CD4-positive, CD25-positive, alpha-beta regulatory T cell (primary cell): ENCODE measurements around the gene DOK1. TPM values are rescaled to one million over a fixed set of nuclear protein-coding genes. Genes with fewer than 3 reads are reported as not detected.

Source experiments
- ATAC-seq, 2 donors: fragments of 150-1000 bp; cut with Tn5 transposase; one replicate each; pipeline ENCODE4 v1.10.0; 2021; ENCODE audit warnings: low read depth in 2 of 2, moderate number of reproducible peaks in 2 of 2, moderate library complexity in 1 of 2
- DNase-seq, 3 donors: peaks; one replicate each; pipeline versions ENCODE4 v3.0.0 to v3.0.0-alpha.2; 2012 to 2022; ENCODE audit warnings: mixed read lengths in 1 of 3
- H3K27ac ChIP-seq: one replicate; pipeline ENCODE4 v1.7.0; 2013; ENCODE audit warnings: mild to moderate bottlenecking, low read length; ENCODE audit not compliant: insufficient read depth, poor library complexity, severe bottlenecking
- H3K27me3 ChIP-seq: one replicate; pipeline ENCODE4 v1.7.0; 2013; ENCODE audit warnings: low read length; ENCODE audit not compliant: control insufficient read depth, insufficient read depth
- H3K36me3 ChIP-seq: one replicate; pipeline ENCODE4 v1.7.0; 2013; ENCODE audit warnings: mild to moderate bottlenecking, low read length, moderate library complexity; ENCODE audit not compliant: control insufficient read depth, insufficient read depth
- H3K4me1 ChIP-seq: 2 replicates; pipeline ENCODE4 v1.7.0; 2013; ENCODE audit warnings: mild to moderate bottlenecking, low read length; ENCODE audit not compliant: insufficient read depth, control insufficient read depth, poor library complexity, severe bottlenecking
- H3K4me3 ChIP-seq: one replicate; pipeline ENCODE4 v1.7.0; 2013; ENCODE audit warnings: low read depth, mild to moderate bottlenecking, low read length, moderate library complexity
- H3K9me3 ChIP-seq, 2 experiments: 1 replicate in 1 of 2; 2 replicates in 1 of 2; pipeline ENCODE4 v1.7.0; 2013; ENCODE audit warnings: low read length in 2 of 2, mild to moderate bottlenecking in 1 of 2, moderate library complexity in 1 of 2; ENCODE audit not compliant: control insufficient read depth in 2 of 2
- H3K27ac Mint-ChIP-seq, 3 donors: one replicate each; pipeline ENCODE4 v1.8.0; 2020 to 2022; ENCODE audit warnings: mild to moderate bottlenecking in 3 of 3, mixed read lengths in 3 of 3, moderate library complexity in 2 of 3
- H3K27me3 Mint-ChIP-seq: one replicate; pipeline ENCODE4 v1.8.0; 2022; ENCODE audit warnings: mild to moderate bottlenecking, mixed read lengths
- H3K36me3 Mint-ChIP-seq: one replicate; pipeline ENCODE4 v1.8.0; 2020; ENCODE audit warnings: mixed read lengths
- H3K4me1 Mint-ChIP-seq, 4 donors: one replicate each; pipeline ENCODE4 v1.8.0; 2020 to 2022; ENCODE audit warnings: mixed read lengths in 4 of 4, mild to moderate bottlenecking in 1 of 4
- H3K4me3 Mint-ChIP-seq, 4 donors: one replicate each; pipeline ENCODE4 v1.8.0; 2020 to 2022; ENCODE audit warnings: mild to moderate bottlenecking in 4 of 4, mixed read lengths in 4 of 4, moderate library complexity in 3 of 4
- H3K9me3 Mint-ChIP-seq, 7 donors: one replicate each; pipeline ENCODE4 v1.8.0; 2020 to 2022; ENCODE audit warnings: mixed read lengths in 7 of 7, mild to moderate bottlenecking in 3 of 7, moderate library complexity in 2 of 7
- polyA plus RNA-seq, 4 donors: library from polyadenylated mRNA; unstranded; fragments of 300-500 nt; fragmentation: Illumina TruSeq; gene quantifications; one replicate each; pipeline ENCODE4 v1.2.3, GENCODE V29; 2021
- total RNA-seq: library from RNA; stranded (reverse); gene quantifications from one replicate; pipeline ENCODE4 v1.2.3, GENCODE V29; 2022

The DOK1 gene
- total and polyA plus RNA-seq, 5 donors from 2014 or later, result 19.8 to 39.3 (median 32.4) TPM

- Histone ChIP-seq H3K4me3 (no peak overlapping the region), H3K27ac (no peak overlapping the region), H3K27me3 (no peaks in the 10 kb centered on the region), H3K4me1 (peaks cover 13% of the 10 kb centered on the region), H3K9me3 (no peaks in the 10 kb centered on the region), H3K36me3 (no peaks in the 10 kb centered on the region)
- Mint-ChIP-seq H3K36me3 (no peaks in the 10 kb centered on the region), H3K27me3 (no peaks in the 10 kb centered on the region), H3K27ac (no peak overlapping the region), H3K4me1 (peaks cover 11 to 35% (median 20%) of the 10 kb centered on the region in 4 donors), H3K4me3 (no peak overlapping the region), H3K9me3 (no peaks in the 10 kb centered on the region)
- ATAC-seq (no peak), DNase-seq (no peak)
Observed at GRCh38 chr2:74581463-74581862, 26.9 kb downstream of the DOK1 start.

GRCh38 chr2:74582184-74582583, 27.7 kb downstream of the DOK1 start:
- no peaks in the 10 kb centered on the region for H3K27me3 Mint-ChIP-seq
- Histone ChIP-seq H3K9me3 (no peaks in the 10 kb centered on the region), H3K4me1 (peaks cover 13% of the 10 kb centered on the region), H3K27ac (no peak overlapping the region), H3K36me3 (no peaks in the 10 kb centered on the region), H3K4me3 (no peak overlapping the region), H3K27me3 (no peaks in the 10 kb centered on the region)
- H3K4me3 Mint-ChIP-seq, result no peak overlapping the region
- H3K4me1 Mint-ChIP-seq, result peaks cover 11 to 34% (median 20%) of the 10 kb centered on the region in 4 donors
- no peaks in the 10 kb centered on the region for H3K36me3 Mint-ChIP-seq
- no peak overlapping the region for H3K27ac Mint-ChIP-seq
- ATAC-seq, result no peak
- no peak for DNase-seq
- H3K9me3 Mint-ChIP-seq, result no peaks in the 10 kb centered on the region

GRCh38 chr2:74583504-74583903, 29.0 kb downstream of the DOK1 start:
- no peaks in the 10 kb centered on the region for H3K9me3 Mint-ChIP-seq
- no peak for ATAC-seq
- no peak for DNase-seq
- Histone ChIP-seq H3K4me3 (no peak overlapping the region), H3K27me3 (no peaks in the 10 kb centered on the region), H3K36me3 (no peaks in the 10 kb centered on the region), H3K9me3 (no peaks in the 10 kb centered on the region), H3K4me1 (peaks cover 10% of the 10 kb centered on the region), H3K27ac (no peak overlapping the region)
- H3K36me3 Mint-ChIP-seq, result no peaks in the 10 kb centered on the region
- no peaks in the 10 kb centered on the region for H3K27me3 Mint-ChIP-seq
- peaks cover 11 to 25% (median 19%) of the 10 kb centered on the region in 4 donors for H3K4me1 Mint-ChIP-seq
- peak overlapping the region in 1 of 3 donors; percentile 68 for H3K27ac Mint-ChIP-seq
- no peak overlapping the region for H3K4me3 Mint-ChIP-seq

DNA sequence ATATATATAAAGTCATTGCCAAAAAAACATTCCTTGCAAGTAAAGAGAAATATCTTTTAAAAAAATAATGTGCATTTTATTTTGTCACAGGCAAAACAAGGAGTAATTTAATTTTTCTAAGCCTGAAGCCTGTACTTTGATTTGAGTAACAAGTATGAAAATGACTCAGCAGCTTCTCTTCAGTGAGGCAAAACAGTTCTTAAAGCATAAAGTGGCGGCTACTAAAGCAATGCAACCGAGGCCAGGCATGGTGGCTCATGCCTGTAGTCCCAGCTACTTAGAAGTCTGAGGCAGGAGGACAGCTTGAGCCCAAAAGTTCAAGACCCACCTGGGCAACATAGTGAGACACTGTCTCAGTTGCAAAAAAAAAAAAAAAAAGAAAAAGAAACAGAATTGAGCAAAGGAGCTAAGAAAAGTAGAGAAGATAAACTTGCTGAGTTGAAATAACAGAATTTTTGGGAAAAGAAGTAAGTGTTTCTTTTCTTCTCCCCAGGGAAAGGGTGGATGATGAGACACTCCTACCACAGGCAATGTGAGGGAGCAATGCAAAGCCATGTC, 29.6 kb downstream of the DOK1 start:
- Mint-ChIP-seq H3K27me3 (no peaks in the 10 kb centered on the region), H3K9me3 (no peaks in the 10 kb centered on the region), H3K4me3 (no peak overlapping the region), H3K4me1 (peaks cover 11 to 24% (median 19%) of the 10 kb centered on the region in 4 donors), H3K27ac (peak overlapping the region in 1 of 3 donors; percentile 64), H3K36me3 (no peaks in the 10 kb centered on the region)
- DNase-seq (peak in 1 of 3 donors; percentile 75), ATAC-seq (no peak)
- H3K4me3 ChIP-seq, result no peak overlapping the region
- H3K36me3 ChIP-seq, result no peaks in the 10 kb centered on the region
- H3K27ac ChIP-seq, result peak overlapping the region; percentile 2
- no peaks in the 10 kb centered on the region for H3K27me3 ChIP-seq
- peaks cover 10% of the 10 kb centered on the region for H3K4me1 ChIP-seq
- H3K9me3 ChIP-seq, result no peaks in the 10 kb centered on the region

- peaks cover 11 to 24% (median 19%) of the 10 kb centered on the region in 4 donors for H3K4me1 Mint-ChIP-seq
- H3K4me1 ChIP-seq, result peaks cover 10% of the 10 kb centered on the region
- peak in 1 of 2 donors; percentile 43 for ATAC-seq
- H3K36me3 Mint-ChIP-seq, result no peaks in the 10 kb centered on the region
- H3K4me3 Mint-ChIP-seq, result peak overlapping the region; percentile 34 to 82 (median 66)
- peaks cover under 1% of the 10 kb centered on the region for H3K27me3 ChIP-seq
- H3K4me3 ChIP-seq, result peak overlapping the region; percentile 63
- H3K9me3 ChIP-seq, result no peaks in the 10 kb centered on the region
- DNase-seq, result peak in 2 of 3 donors; percentile 18 to 77
- no peaks in the 10 kb centered on the region for H3K9me3 Mint-ChIP-seq
- peaks cover 10% of the 10 kb centered on the region for H3K27me3 Mint-ChIP-seq
- H3K27ac Mint-ChIP-seq, result peak overlapping the region; percentile 38 to 84 (median 77)
- H3K27ac ChIP-seq, result no peak overlapping the region
- no peaks in the 10 kb centered on the region for H3K36me3 ChIP-seq
Observed at GRCh38 chr2:74585406-74586185, 31.1 kb downstream of the DOK1 start.

DNA sequence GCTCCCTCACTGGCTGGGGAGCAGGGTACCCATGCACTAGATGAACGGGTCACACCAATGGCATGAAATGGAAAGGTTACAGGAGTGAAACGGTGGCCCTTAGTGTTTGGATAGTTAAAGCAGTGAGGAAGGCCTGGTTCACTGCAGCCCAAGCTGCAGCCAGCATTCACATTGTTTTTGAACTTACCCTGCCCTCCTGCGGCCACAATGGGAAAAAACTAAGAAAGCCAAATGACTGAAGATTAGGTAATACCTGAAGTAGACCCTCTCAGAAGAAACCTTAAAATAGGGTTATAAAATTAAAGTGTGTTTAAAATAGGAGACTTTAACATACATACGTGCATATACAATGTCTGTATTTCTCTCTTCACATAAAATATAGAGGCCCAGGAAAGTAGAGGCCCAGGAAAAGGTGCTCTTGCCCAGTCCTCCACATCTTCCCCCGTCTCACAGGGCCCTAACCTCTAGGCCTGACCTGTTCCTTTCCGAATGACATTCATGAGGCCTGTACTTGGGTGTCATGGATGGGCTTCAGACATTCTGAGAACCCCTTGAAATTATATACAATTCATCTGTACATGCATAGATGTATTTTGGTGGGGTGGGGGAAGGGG, 33.3 kb downstream of the DOK1 start:
- H3K9me3 ChIP-seq, result no peaks in the 10 kb centered on the region
- H3K27me3 ChIP-seq, result peaks cover 12% of the 10 kb centered on the region
- Mint-ChIP-seq H3K27me3 (peaks cover 23% of the 10 kb centered on the region), H3K4me1 (peaks cover 11 to 24% (median 19%) of the 10 kb centered on the region in 4 donors), H3K27ac (no peak overlapping the region), H3K4me3 (peak overlapping the region in 1 of 4 donors; percentile 2), H3K9me3 (no peaks in the 10 kb centered on the region), H3K36me3 (no peaks in the 10 kb centered on the region)
- H3K4me3 ChIP-seq, result no peak overlapping the region
- DNase-seq, result peak; percentile 40 to 85 (median 68)
- H3K36me3 ChIP-seq, result no peaks in the 10 kb centered on the region
- peaks cover 10% of the 10 kb centered on the region for H3K4me1 ChIP-seq
- peak; percentile 62 to 77 for ATAC-seq
- H3K27ac ChIP-seq, result no peak overlapping the region

GRCh38 chr2:74588664-74589063, 34.1 kb downstream of the DOK1 start:
- H3K9me3 ChIP-seq, result no peaks in the 10 kb centered on the region
- H3K4me3 Mint-ChIP-seq, result no peak overlapping the region
- peaks cover 32% of the 10 kb centered on the region for H3K27me3 Mint-ChIP-seq
- H3K27ac Mint-ChIP-seq, result no peak overlapping the region
- no peak for DNase-seq
- ATAC-seq, result no peak
- no peaks in the 10 kb centered on the region for H3K36me3 Mint-ChIP-seq
- no peaks in the 10 kb centered on the region for H3K36me3 ChIP-seq
- no peak overlapping the region for H3K27ac ChIP-seq
- peaks cover 18% of the 10 kb centered on the region for H3K27me3 ChIP-seq
- peaks cover 0 to under 1% (median 0%) of the 10 kb centered on the region in 7 donors for H3K9me3 Mint-ChIP-seq
- H3K4me1 ChIP-seq, result peaks cover 10% of the 10 kb centered on the region
- no peak overlapping the region for H3K4me3 ChIP-seq
- H3K4me1 Mint-ChIP-seq, result peaks cover 11 to 21% (median 19%) of the 10 kb centered on the region in 4 donors
